AG04450 (cell line): Measurements from ENCODE around the gene SEMA3B. TPM values are rescaled to one million over a fixed set of nuclear protein-coding genes. Genes with fewer than 3 reads are reported as not detected.

Experiments
- CTCF ChIA-PET: fragments of 300-600, 350-600 bp; formaldehyde crosslinking; extraction: SDS; loops from one replicate; lab custom pipeline; 2022; ENCODE audit warnings: antibody characterized with exemption, inconsistent platforms; lab: Charles Lee
- POLR2A ChIA-PET: fragments of 350-600 bp; formaldehyde crosslinking; extraction: SDS; loops from one replicate; lab custom pipeline; 2021; ENCODE audit warnings: antibody characterized with exemption, inconsistent platforms; lab: Yijun Ruan, JAX
- DNase-seq: peaks from one replicate; pipeline ENCODE4 v3.0.0-alpha.2; 2011; ENCODE audit warnings: low read depth, low spot score
- H3K27ac ChIP-seq: one replicate; pipeline ENCODE4 v1.5.1; 2012; ENCODE audit warnings: low read depth, low read length, control low read depth
- H3K27me3 ChIP-seq: one replicate; pipeline ENCODE4 v1.6.0; 2012; ENCODE audit warnings: low read length; ENCODE audit not compliant: control insufficient read depth, insufficient read depth
- H3K4me3 ChIP-seq: 2 replicates; pipeline ENCODE4 v1.5.1; 2011; ENCODE audit warnings: mild to moderate bottlenecking, low read depth, low read length, control low read depth
- H3K9me3 ChIP-seq: 2 replicates; pipeline ENCODE4 v1.5.1; 2012; ENCODE audit warnings: low read length; ENCODE audit not compliant: control insufficient read depth, insufficient read depth
- CTCF ChIP-seq: IDR thresholded peaks from 2 replicates; pipeline ENCODE4 v1.5.1; 2011; ENCODE audit warnings: low read depth, low read length, control low read depth, inconsistent platforms
- polyA plus RNA-seq: library from polyadenylated mRNA; depleted of rRNA; stranded (reverse); fragments of >200 nt; gene quantifications from 2 replicates; pipeline ENCODE4 v1.2.3, GENCODE V29; 2011

Gene SEMA3B
- polyA plus RNA-seq, 1 experiment, result 22.0 TPM

DNA sequence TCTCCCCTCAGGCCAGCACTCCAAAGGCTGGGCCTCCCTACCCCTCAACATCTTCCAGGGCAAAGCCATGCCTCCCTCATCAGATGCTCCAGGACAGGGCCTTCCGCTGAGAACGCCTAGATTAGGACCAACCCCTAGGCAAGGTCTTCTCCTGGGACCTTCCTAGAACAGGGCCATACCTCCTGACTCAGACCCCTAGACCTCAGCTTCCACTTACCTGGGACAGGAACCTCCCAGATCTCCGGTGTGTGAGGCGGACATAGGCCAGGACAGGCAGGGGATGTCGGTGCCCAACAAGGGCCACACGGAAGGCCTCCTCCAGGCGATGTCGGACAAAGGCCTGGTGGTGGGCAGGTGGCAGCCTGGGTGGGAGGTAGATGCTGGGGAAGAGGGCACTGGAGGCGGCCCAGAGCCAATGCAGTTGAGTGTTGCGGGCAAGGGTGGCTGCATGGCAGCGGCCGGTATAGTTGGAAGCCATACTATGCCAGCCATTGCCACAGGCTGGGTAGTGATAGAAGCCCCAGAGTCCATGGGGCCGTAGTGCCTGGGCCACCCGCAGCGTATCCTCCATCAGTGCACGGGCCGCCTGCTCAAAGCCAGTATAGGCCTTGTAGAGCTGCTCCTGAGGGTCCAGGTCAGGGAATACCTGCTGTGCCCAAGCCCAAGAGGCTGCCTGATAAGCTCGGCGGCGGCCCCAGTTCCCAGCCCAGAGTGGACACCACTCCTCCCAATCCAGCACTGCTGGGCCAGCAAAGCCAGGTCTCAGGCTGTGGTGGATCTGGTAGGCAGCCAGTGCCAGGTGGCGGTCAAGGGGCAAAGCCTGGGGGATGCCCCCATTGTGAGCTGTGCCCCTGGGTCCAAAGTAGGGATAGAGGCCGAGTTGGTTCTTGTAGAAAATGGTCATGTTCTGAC lies 25.8 kb downstream of the SEMA3B start:
- Histone ChIP-seq H3K27me3 (no peaks in the 10 kb centered on the region), H3K27ac (no peak overlapping the region), H3K4me3 (no peak overlapping the region), H3K9me3 (no peaks in the 10 kb centered on the region; the same call in 1 of the 2 replicates)
- ChIA-PET CTCF (interaction anchor here (1.2 kb wide), 1 partner anchor 20 kb away, joined by 4 read pairs; no protein-coding TSS in a partner anchor), POLR2A (interaction anchor here (1.1 kb wide), 1 partner anchor 11 kb away, joined by 3 read pairs; no protein-coding TSS in a partner anchor)
- no peak for DNase-seq
- no peak for TF ChIP-seq CTCF

- H3K27me3 ChIP-seq, result no peaks in the 10 kb centered on the region
- no peak overlapping the region for H3K27ac ChIP-seq
- ChIA-PET POLR2A (interaction anchor here (1.1 kb wide), 1 partner anchor 12 kb away, joined by 3 read pairs; no protein-coding TSS in a partner anchor), CTCF (interaction anchor here (1.2 kb wide), 1 partner anchor 21 kb away, joined by 4 read pairs; no protein-coding TSS in a partner anchor)
- no peak for DNase-seq
- no peak overlapping the region for H3K4me3 ChIP-seq
- no peak for TF ChIP-seq CTCF
- no peaks in the 10 kb centered on the region; the same call in 1 of the 2 replicates for H3K9me3 ChIP-seq
Measured at GRCh38 chr3:50295553-50296431, 26.8 kb downstream of the SEMA3B start.

- CTCF ChIA-PET, result interaction anchor here (0.7 to 1.6 kb wide), 2 partner anchors 50 to 70 kb away, joined by 3 to 4 read pairs; no protein-coding TSS in a partner anchor
- POLR2A ChIA-PET, result no interaction called here
- H3K9me3 ChIP-seq, result no peaks in the 10 kb centered on the region; the same call in 1 of the 2 replicates
- H3K27ac ChIP-seq, result no peak overlapping the region
- no peak for DNase-seq
- no peak overlapping the region for H3K4me3 ChIP-seq
- TF ChIP-seq CTCF, result no peak
- H3K27me3 ChIP-seq, result no peaks in the 10 kb centered on the region
Measured at GRCh38 chr3:50296721-50297383, 27.9 kb downstream of the SEMA3B start.

DNA sequence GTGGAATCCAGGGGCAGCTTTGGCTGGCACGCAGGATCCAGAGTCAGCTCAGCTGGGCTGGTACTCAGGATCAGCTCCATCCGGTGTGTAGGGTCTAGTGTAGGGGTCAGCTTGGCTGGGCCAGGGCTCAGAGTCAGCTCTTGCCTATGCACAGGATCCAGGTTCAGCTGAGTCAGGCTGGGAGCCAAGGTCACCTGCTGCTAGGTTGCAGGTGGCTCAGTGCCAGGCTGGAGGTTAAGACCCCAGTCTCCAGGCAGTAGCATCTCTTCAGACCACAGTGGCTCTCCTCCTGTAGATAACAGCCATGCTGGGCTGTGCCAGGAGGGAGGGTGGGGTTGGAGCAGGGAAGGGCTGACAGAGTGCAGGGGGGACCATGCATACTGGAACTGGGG lies 28.4 kb downstream of the SEMA3B start:
- no peak for TF ChIP-seq CTCF
- POLR2A ChIA-PET, result no interaction called here
- CTCF ChIA-PET, result interaction anchor here (0.7 to 1.6 kb wide), 2 partner anchors 51 to 71 kb away, joined by 3 to 4 read pairs; no protein-coding TSS in a partner anchor
- Histone ChIP-seq H3K4me3 (no peak overlapping the region), H3K27ac (no peak overlapping the region), H3K9me3 (no peaks in the 10 kb centered on the region; the same call in 1 of the 2 replicates), H3K27me3 (no peaks in the 10 kb centered on the region)
- DNase-seq, result no peak
